ENCODE data around the gene NOD1.

The NOD1 gene

DNA sequence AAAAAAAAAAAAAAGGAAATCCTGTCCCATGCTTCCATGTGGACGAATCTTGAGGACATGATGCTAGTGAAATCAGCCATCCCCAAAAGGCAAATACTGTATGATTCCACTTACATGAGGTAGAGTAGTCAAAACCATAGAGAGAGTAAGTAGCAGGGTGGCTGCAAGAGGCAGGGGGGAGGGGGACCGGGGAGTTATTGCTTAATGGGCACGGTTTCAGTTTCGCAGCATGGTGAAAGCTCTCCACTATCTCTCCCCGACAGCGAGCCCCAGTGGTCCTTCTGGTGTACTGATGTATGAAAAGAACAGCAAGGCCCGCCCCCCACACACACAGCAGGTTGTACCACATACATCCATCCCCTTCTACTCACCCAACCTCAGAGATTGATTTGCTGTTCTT lies 32.8 kb downstream of the NOD1 start:
- ChIA-PET CTCF (interaction anchor here (0.6 kb wide), 1 partner anchor 1361 kb away, joined by 3 read pairs; no protein-coding TSS in a partner anchor), POLR2A (ENCODE audit: low non-redundant PET) (no interaction called here)
- H3K27ac ChIP-seq: peak overlapping the region; percentile 10; the same call in 1 of the 2 replicates
- no peak for DNase-seq (ENCODE audit: low spot score)
- TF ChIP-seq, protein P1, sequence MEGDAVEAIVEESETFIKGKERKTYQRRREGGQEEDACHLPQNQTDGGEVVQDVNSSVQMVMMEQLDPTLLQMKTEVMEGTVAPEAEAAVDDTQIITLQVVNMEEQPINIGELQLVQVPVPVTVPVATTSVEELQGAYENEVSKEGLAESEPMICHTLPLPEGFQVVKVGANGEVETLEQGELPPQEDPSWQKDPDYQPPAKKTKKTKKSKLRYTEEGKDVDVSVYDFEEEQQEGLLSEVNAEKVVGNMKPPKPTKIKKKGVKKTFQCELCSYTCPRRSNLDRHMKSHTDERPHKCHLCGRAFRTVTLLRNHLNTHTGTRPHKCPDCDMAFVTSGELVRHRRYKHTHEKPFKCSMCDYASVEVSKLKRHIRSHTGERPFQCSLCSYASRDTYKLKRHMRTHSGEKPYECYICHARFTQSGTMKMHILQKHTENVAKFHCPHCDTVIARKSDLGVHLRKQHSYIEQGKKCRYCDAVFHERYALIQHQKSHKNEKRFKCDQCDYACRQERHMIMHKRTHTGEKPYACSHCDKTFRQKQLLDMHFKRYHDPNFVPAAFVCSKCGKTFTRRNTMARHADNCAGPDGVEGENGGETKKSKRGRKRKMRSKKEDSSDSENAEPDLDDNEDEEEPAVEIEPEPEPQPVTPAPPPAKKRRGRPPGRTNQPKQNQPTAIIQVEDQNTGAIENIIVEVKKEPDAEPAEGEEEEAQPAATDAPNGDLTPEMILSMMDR (conservative IDR thresholded peaks at IDR 0.05; ENCODE audit: low read depth): no peak

DNA sequence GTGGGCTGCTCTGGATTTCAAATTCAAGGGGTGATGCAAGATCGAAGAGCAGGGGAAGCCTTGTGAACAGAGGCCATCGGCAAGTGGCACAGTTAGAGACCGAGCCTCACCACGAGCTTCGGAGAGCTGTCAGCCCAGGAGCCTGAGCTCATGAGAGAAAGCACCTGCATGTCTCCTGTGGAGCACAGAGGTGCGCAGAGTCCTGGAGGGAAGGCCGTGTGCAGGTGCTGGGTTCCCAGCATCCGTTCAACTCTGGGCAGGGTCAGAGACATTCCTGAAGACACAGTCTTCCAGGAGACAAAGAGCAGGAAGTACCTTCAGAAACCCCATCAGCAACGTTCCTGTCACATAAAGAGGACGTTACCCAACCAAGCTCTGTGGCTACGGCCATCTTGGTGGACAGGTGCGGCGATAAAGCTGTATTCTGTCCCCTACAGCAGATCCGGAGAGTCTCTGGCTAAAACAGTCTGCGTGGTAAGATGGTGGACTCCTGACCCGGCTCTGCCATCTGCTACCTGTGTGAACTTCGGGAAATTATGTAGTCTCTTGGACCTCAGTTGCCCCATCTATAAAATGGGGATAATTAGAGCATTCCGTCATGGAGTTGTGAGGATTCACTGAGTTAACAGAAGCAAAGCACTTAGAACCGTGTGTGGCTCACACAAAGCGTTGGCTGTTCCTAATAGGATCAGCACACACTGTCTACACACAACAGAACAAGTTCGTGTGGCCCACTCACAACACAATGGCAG lies 40.6 kb downstream of the NOD1 start:
- ChIA-PET CTCF (interaction anchor here (0.5 to 0.9 kb wide), 2 partner anchors 78 to 211 kb away, joined by 3 to 4 read pairs; no protein-coding TSS in a partner anchor), POLR2A (ENCODE audit: low non-redundant PET) (no interaction called here)
- no peak overlapping the region; the same call in 1 of the 2 replicates for H3K27ac ChIP-seq
- no peak for DNase-seq (ENCODE audit: low spot score)
- TF ChIP-seq, protein P1 (conservative IDR thresholded peaks at IDR 0.05; ENCODE audit: low read depth): no peak

DNA sequence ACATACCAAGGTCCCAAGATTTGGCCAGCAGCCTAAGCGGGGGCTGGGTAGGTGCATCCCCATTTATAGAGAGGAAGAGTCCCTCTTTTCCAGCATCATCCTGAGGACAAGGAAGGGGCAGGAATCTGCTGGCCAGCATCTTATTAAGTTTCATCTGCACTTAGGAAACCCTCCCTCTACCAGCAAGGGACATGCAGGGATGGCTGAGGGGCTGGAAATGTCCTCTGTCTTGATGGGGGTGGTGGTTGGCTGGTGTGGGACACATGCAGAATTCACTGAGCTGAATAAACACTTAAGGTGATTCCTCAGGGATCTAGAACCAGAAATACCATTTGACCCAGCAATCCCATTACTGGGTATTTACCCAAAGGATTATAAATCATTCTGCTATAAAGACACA lies 42.1 kb downstream of the NOD1 start:
- DNase-seq (ENCODE audit: low spot score): no peak
- TF ChIP-seq, protein P1 (conservative IDR thresholded peaks at IDR 0.05; ENCODE audit: low read depth): no peak
- ChIA-PET POLR2A (ENCODE audit: low non-redundant PET) (no interaction called here), CTCF (no interaction called here)
- H3K27ac ChIP-seq: no peak overlapping the region

DNA sequence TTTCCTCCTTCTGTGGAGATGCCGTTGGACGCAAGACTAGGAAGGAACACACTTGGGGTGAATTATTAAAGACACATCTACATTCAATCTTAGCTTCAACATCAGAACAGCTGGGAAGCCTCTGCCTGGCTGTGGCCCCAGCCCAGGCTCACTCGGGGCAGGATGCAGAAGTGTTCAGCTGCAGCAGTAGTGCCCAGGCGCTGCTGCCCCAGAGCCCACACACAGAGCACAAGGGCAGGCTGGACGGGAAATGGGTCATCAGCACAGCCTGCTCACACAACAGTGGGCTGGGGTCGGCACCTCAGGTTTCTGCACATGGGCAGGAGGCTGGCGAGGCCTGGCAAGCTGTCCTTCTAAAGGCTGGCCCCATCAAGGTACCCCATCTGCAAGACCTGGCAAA lies 42.5 kb downstream of the NOD1 start:
- TF ChIP-seq, protein P1 (conservative IDR thresholded peaks at IDR 0.05; ENCODE audit: low read depth): no peak
- POLR2A ChIA-PET (ENCODE audit: low non-redundant PET): no interaction called here
- CTCF ChIA-PET: no interaction called here
- DNase-seq (ENCODE audit: low spot score): no peak
- H3K27ac ChIP-seq: no peak overlapping the region

DNA sequence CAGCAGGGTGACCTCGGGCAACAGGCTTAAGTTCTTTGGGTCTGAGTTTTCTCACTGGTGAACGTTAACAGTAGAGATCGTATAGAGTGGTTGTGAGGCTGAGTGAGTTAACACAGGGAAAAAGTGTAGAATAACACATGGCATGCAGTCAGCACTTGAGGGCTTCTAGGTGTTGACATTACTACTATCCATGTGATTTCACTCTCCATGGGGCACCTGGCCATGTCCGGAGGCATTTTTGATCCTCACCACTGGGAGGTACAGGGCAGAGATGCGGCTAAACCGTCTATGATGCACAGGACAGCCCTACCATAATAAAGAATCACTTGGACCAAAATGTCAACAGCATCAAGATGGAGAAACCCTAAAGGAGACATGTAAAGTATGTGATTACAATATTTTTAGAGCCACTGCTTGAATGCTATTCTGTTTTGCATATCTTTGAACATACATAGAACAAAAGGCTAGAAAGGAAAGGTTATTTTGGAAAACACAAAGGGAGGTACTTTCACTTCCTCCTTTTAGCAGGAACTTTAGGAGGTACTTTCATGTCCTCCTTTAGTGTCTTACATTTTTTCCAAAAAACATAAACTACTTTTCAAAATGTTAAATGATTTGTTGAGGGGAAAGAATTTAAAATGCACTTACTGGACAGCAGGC lies 44.3 kb downstream of the NOD1 start:
- no peak for DNase-seq (ENCODE audit: low spot score)
- TF ChIP-seq, protein P1 (conservative IDR thresholded peaks at IDR 0.05; ENCODE audit: low read depth): no peak
- H3K27ac ChIP-seq: no peak overlapping the region
- CTCF ChIA-PET: interaction anchor here (0.7 kb wide), 1 partner anchor 158 kb away, joined by 5 read pairs; no protein-coding TSS in a partner anchor
- POLR2A ChIA-PET (ENCODE audit: low non-redundant PET): no interaction called here

DNA sequence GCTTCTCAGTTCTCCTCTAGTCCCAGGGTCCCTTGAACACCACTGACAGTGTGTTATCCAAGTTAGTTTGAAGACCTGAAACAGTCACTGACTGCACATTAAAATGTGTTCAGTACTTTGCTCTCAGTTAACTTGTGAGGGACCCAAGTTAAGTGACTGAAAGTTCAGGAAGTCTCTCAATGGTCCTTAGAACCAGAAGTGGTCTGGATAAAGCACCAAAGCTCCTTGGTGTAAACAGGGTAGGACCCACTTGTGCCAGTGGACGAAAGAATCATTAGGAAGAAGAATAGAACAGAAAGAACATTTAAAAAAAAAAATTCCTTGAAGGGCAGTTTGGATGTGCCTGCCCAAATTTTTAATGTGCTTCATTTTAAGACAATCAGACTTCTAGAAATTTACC lies 45.1 kb downstream of the NOD1 start:
- TF ChIP-seq, protein P1 (conservative IDR thresholded peaks at IDR 0.05; ENCODE audit: low read depth): no peak
- 0 out of 2 replicates have a peak overlapping the region, but pooled peaks have one; percentile 24 for H3K27ac ChIP-seq
- ChIA-PET POLR2A (ENCODE audit: low non-redundant PET) (no interaction called here), CTCF (no interaction called here)
- no peak for DNase-seq (ENCODE audit: low spot score)
